Mammary epithelial cell (primary cell): ENCODE measurements around the gene VPS26C.

Experiments
- EZH2 ChIP-seq: IDR thresholded peaks from 2 replicates; pipeline ENCODE4 v1.6.1; 2012; ENCODE audit warnings: low read length, inconsistent platforms, borderline replicate concordance
- TF ChIP-seq, protein P1 (sequence below), 2 donors: IDR thresholded peaks in 1 of 2; conservative IDR thresholded peaks in 1 of 2; 2 replicates each; pipeline ENCODE4 v1.5.1; 2011 to 2012; ENCODE audit warnings: inconsistent platforms in 2 of 2, low read length in 2 of 2, mild to moderate bottlenecking in 2 of 2, control low read depth in 1 of 2, low read depth in 1 of 2; ENCODE audit not compliant: insufficient read depth in 1 of 2; ENCODE audit errors: extremely low read depth in 1 of 2

DNA sequence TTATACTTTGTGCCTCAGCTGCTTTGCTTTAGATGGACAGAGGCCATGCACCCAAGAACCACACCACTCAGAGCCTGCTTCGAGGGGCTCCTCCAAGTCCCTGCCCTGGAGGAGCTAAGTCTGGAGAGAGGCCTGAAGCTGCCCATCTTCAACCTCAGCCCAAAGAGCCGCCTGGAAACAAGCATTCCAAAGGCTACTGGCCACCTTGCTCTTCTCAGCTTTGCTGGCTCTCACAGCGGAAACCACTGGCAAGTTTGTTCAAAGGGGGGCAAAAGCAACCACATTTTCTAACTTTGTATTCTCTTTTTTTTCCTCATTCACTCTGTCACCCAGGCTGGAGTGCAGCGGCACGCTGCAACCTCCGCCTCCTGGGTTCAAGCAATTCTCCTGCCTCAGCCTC lies 23.2 kb downstream of the VPS26C start:
- TF ChIP-seq, protein P1, sequence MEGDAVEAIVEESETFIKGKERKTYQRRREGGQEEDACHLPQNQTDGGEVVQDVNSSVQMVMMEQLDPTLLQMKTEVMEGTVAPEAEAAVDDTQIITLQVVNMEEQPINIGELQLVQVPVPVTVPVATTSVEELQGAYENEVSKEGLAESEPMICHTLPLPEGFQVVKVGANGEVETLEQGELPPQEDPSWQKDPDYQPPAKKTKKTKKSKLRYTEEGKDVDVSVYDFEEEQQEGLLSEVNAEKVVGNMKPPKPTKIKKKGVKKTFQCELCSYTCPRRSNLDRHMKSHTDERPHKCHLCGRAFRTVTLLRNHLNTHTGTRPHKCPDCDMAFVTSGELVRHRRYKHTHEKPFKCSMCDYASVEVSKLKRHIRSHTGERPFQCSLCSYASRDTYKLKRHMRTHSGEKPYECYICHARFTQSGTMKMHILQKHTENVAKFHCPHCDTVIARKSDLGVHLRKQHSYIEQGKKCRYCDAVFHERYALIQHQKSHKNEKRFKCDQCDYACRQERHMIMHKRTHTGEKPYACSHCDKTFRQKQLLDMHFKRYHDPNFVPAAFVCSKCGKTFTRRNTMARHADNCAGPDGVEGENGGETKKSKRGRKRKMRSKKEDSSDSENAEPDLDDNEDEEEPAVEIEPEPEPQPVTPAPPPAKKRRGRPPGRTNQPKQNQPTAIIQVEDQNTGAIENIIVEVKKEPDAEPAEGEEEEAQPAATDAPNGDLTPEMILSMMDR (conservative IDR thresholded peaks at IDR 0.05 in 1 of 2, IDR thresholded peaks at IDR 0.05 in 1 of 2; ENCODE audit: extremely low read depth in 1 of 2, insufficient read depth in 1 of 2, low read depth in 1 of 2, low read length in 2 of 2) = no peak
- no peak for TF ChIP-seq EZH2
